Measurements from ENCODE around the gene CELF4.

The CELF4 gene

DNA sequence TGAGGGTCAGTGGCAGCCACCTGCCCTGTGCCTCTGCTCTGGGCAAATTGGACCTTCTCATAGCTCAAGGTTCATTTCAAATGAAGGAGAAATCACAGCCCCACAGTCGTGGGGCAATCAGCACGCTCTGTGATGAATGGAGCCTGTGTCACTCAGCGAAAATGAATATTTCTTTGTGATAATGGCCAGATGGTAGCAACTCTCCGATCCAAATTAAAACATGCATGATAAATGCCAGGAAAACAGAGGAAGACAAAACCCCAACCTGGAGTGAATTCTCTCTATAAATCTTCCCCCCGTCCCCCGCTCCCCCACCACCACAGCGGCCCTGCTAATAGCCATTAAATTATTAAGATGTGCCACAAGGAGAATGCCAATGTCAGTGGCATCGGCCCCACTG, 258.4 kb downstream of the CELF4 start:
- no peak for DNase-seq

DNA sequence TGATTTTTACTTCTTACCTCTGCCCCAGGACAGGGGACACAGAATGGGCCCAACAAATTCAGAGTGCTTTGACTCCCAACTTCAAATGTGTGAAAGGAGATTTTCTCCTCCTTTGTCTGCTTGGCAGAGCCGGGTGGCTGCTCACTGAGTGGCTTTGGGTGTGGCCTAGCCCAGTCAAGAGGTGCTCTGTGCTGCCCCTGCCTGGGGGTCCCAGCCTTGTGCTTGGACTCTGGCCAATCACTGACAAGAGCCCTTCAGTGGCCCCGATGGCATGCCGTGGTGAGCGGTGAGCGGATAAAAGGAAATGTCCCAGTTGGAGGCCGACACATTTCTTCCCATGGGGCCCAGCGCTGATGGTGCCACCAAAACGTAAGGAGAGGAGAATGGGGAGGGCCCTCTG, 259.2 kb downstream of the CELF4 start:
- no peak for DNase-seq

DNA sequence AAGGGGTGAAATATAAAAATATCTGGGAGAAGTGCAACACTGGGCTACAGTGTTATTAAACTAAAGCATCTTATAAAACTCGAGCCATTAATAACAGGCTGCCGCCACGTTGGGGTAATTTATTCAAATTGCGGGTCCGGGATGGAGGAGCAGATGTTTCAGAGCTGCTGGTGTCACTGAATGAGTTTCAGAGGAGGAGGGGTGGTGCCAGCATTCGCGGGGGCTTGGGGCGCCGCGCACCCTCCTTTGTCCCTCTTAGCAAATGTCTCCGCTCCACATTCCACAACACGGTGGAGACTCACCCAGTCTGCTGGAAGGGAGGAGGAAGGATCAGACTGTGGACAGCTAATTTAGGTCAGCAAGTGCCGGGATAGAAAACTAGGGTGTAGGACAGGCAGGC, 260.5 kb downstream of the CELF4 start:
- no peak for DNase-seq

DNA sequence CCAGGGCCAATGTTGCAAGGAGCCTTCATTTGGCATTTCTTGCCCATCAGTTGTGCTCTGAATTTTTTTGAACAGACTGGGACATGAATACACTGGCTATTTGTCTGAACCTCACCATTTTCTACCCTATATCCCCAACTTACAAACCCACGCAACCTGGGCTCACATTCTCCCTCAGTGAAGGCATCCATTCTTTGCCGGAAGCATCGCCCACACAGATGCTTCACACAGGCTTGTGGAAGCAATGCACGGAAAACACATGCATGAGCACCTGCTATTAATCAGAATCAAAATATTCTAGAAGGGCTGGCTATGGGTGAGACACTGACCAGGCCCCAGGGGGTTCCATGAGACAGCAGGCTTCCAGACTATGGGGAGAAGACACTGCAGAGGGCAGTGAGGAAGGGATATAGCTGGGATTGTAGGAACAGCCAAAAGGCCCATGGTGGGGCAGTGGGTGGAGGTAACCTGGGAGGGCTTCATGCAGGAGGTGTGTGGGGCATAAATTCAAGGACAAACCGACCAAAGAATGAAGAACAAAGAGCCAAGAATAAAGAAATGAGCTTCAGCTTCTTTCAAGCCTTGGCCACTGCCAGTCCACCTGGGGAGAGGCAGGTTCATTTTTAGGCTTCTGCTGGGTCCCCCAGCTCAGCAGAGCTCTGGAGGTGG, 261.5 kb downstream of the CELF4 start:
- DNase-seq: no peak

- no peak for DNase-seq
Measured at GRCh38 chr18:37303009-37303408, 262.6 kb downstream of the CELF4 start.

DNA sequence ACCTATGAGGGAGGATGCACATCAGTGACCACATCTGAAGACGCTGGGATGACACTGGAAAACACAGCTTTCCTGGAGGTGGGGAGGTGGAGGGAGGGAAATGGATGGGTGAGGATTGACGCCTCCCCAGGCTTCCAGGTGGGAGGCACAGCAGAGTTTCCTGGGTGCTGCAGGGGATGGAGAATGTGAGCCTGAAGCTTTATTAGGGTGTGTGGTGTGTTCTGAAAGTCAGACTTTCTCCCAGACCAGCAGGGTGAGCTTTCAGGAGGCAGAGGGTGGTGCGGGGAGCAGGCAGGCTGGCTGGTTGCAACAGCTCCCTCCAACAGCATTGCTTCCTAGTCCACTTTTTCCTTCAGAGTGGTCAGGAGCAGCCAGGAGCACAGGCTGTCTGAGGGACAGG, 263.1 kb downstream of the CELF4 start:
- DNase-seq: no peak

DNA sequence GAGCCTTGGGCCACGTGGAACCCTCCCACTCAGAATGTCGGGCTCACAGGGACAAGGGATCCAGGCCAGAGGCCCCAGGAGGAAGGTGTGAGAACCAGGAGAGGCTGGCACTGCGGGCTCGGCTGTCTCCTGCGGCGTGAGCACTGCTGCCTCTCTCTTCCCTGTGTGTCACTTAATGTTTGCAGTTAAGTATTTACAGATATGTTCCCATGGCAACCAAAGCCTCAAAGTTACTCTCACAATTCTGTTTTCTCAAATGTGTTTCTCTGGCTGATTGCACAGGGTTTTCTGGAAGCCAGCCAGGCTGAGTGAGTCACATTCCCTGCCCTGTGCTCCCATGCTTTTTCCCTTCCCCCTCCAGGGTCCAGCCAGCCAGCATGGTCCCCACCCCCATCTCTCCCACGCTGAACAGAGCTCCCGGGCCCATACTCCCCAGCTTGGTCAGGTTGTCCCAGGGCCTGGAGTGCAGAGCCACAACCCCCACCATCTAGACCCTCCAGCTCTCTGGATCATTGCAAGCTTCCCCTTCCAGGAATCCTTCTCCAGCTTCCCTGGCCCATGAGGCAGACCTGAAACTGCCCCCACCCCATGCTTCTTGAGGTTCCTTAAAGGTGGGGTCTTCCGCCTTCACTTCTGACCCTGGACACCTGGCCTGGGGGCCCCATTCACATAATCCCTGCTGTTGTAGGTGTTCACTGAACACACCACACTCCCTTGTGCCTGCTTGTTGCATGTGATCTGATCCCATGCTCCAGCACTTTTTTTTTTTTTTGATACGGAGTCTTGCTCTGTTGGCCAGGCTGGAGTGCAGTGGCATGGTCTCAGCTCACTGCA, 265.9 kb downstream of the CELF4 start:
- peak; percentile 10 for DNase-seq

DNA sequence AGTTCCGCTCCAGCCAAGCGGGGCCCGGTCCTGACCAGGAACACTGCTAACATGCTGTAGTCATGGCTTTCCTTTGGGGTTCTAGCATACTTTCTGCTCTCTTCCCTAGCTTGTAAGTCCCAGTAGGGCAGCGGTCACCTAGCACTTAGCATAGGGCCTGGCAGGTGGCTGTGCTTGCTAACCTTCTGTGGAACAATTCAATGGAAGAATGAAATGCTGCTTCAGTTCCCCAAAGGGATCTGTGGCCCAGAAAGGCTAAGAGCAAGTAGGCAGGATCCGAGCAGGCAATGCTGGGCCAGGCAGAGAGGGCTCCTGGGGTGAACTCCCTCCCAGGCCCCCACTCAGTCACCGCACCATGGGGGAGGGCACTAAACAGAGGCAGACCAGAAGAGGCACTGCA, 266.8 kb downstream of the CELF4 start:
- no peak for DNase-seq

DNA sequence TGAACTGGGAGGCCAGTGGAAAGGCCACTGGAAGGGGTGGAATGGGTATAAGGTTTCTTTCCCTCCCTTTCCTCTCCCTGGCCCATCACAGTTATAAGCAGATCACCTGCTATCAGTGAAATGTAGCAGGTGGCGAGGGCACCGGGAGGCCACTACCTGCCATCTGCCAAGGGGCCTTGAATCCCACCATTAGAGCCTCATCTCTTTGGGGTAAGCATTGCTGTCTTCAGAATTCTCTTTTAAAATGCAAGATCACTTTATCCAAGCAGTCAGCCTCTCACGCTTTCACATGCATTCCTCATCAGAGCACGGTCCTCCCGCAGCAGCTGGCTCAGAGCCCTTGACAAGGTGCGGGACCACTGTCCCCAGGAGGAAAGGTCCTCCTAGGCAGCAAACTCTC, 268.5 kb downstream of the CELF4 start:
- no peak for DNase-seq

DNA sequence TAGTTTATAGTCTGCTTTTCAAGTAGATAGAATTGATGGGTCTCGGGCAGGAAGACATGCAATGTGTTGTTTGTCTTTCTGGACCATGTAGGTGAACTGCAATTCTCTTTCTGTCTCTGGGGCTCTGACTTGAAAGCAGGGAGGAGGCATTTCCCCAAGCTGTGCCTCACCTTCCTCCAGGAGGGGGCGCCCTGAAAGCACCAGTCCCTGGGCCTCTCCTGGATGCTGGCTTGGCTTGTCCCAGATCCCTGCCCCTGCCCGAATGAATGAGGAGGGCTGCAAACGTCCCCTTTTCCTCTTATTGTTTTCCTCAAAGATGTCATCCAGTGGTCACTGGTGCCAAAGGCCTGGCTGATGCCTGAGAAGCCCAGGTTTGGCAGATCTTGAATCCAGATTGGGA, 270.6 kb downstream of the CELF4 start:
- no peak for DNase-seq

DNA sequence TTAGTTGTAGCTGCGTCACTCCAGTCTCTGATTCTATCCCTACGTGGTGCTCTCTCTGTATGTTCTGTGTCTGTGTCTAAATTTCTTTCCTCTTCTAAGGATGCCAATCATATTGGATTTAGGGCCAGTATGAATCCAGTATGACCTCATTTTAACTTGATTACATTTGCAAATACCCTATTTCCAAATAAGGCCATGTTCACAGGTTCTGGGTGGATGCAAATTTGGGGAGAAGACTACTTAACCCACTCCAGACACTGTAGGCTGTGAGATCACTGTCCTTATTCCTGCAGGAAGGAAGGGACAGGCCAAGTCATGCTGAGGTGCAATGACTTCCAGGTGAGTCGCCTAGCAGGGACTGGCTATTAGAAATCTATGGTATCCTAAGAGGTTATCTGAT, 272.2 kb downstream of the CELF4 start:
- DNase-seq: no peak

GRCh38 chr18:37289423-37289822, 276.2 kb downstream of the CELF4 start:
- DNase-seq: no peak

- no peak for DNase-seq
Measured at GRCh38 chr18:37287601-37288000, 278.0 kb downstream of the CELF4 start.

- no peak for DNase-seq
Measured at GRCh38 chr18:37286801-37287200, 278.8 kb downstream of the CELF4 start.

DNA sequence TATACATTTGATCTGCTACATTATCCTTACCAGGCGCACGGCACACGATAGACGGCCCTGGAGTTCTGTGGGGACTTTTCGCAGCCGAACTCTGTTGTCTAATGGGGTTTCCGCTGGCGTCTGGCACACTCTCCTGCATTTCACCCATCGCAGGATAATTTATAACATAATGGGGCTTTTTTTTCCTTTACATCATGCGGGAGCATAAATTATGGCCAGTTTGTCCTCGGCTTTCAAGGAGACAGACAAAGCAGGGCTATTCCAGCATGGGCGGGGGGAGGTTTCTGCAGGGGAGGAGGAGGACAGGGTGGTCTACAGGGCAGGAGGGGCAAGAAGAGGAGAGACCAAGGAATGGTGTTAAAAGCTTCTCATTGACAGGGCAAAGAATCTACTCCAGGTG, 279.8 kb downstream of the CELF4 start:
- DNase-seq: no peak

DNA sequence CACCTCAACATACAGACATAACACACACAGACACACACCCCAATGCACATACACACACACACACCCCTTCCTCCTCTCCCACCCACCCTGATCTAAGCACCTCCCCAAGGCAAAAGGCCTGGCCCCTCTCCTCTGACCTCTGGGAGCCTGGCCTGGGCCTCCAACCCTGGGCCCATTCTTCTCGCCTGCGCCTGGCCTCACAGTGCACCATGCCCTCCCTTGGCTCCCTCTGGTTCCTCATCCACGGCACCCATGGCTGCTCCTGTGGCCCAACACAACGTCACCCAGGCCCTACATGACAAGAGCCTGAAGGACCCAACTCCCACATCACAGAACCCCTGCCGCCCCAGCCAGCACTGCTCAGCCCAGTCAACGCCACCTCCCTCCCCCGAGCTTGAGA, 281.3 kb downstream of the CELF4 start:
- DNase-seq: no peak

GRCh38 chr18:37282386-37283037, 283.1 kb downstream of the CELF4 start:
- DNase-seq: no peak

DNA sequence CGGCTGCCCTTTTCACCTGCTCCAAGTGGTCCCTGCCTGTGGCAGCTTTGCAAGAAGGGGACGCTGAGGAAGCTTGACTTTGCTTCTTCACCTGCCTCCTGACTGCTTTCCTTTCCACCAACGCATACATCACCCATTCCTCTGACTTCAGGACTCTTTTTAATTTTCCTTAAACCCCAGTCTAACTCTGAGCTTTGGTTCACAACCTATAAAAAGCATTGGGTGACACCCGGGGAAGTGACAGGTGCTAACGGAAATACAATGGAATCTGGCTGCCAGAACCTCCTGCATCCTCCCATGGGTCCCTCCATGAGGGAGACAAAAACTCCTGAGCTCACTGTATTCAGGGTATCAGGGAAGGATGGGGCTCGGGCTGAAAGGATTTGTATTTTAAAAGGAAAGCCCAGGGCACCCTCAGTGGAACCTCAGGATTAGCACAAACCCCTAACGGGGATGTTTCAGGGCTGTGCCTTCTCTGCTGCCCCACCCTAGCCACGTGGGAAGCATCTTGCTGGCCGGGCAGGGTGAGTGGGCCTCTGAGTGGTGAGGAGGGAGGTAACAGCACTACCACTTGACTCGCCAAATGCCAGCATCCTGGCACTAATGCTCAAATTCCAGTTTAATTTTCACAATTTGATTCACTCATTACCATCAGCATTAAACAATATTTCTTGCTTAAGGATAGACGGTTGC, 284.8 kb downstream of the CELF4 start:
- no peak for DNase-seq

DNA sequence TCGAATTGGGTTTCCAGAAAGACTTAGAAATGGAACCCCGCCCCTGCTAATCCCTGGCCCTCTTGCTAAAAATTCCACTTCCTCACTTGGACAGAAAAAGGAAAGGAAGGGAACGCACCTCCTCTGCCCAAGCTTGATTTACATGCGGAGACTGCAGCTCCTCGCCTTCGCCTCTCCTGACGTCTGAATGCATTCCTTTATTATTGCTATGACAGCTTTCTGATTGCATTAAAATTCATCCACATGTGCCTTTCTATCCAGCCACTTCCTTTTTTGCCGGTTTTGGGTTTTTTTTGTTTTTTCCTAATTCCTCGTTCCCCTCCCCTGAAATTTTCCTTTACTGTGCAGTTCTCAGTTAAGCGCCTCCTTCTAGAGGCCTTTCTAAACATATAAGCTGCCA, 287.8 kb downstream of the CELF4 start:
- DNase-seq: no peak

- DNase-seq: no peak
Measured at GRCh38 chr18:37276111-37276890, 289.3 kb downstream of the CELF4 start.

GRCh38 chr18:37275237-37275741, 290.3 kb downstream of the CELF4 start:
- DNase-seq: no peak
